ENCODE results near the gene GDF3. TPM values are rescaled to one million over a fixed set of nuclear protein-coding genes. Genes with fewer than 3 reads are reported as not detected.

The GDF3 gene
- total and polyA plus RNA-seq, 7 experiments from 2014 or later, result not detected

- DNase-seq (no peak), ATAC-seq (no peak)
- no peak overlapping the region for H3K27ac Mint-ChIP-seq
- Histone ChIP-seq H3K27ac (ENCODE audit: low read depth, low read length) (no peak overlapping the region), H3K9me3 (ENCODE audit: control insufficient read depth in 2 of 3, low read length in 3 of 3) (no peaks in the 10 kb centered on the region), H3K27me3 (ENCODE audit: control insufficient read depth in 2 of 2, insufficient read depth in 2 of 2, low read length in 2 of 2) (no peaks in the 10 kb centered on the region), H3K4me1 (ENCODE audit: control insufficient read depth in 2 of 2, insufficient read depth in 2 of 2, low read length in 2 of 2) (no peaks in the 10 kb centered on the region), H3K36me3 (ENCODE audit: control insufficient read depth in 2 of 3, insufficient read depth in 3 of 3, low read length in 3 of 3) (no peaks in the 10 kb centered on the region), H3K4me3 (ENCODE audit: low read length) (no peak overlapping the region)
- no peak overlapping the region for H3K4me3 Mint-ChIP-seq
- CTCF ChIA-PET, result no interaction called here
- H3K36me3 Mint-ChIP-seq, result no peaks in the 10 kb centered on the region
- H3K27me3 Mint-ChIP-seq, result peaks cover 8 to 22% (median 11%) of the 10 kb centered on the region in 5 donors
- intact Hi-C loops (cut with micrococcal nuclease), result no loop called here
- POLR2A ChIA-PET, result interaction anchor here (0.6 kb wide), 1 partner anchor 264 kb away, joined by 3 read pairs; no protein-coding TSS in a partner anchor
- H3K9me3 Mint-ChIP-seq, result peaks cover 0 to 5% (median 0%) of the 10 kb centered on the region in 11 donors
- H3K4me1 Mint-ChIP-seq, result no peaks in the 10 kb centered on the region
These were observed 20.8 kb upstream of the GDF3 start for GRCh38 chr12:7716381-7716780.

- intact Hi-C loops (cut with micrococcal nuclease), result no loop called here
- H3K4me1 Mint-ChIP-seq, result no peaks in the 10 kb centered on the region
- H3K36me3 Mint-ChIP-seq, result no peaks in the 10 kb centered on the region
- peaks cover 0 to 11% (median 6%) of the 10 kb centered on the region in 5 donors for H3K27me3 Mint-ChIP-seq
- peaks cover 0 to 5% (median 0%) of the 10 kb centered on the region in 11 donors for H3K9me3 Mint-ChIP-seq
- CTCF ChIA-PET, result no interaction called here
- no peak overlapping the region for H3K4me3 ChIP-seq (ENCODE audit: low read length)
- no peak for DNase-seq
- H3K9me3 ChIP-seq (ENCODE audit: control insufficient read depth in 2 of 3, low read length in 3 of 3), result no peaks in the 10 kb centered on the region
- H3K27me3 ChIP-seq (ENCODE audit: control insufficient read depth in 2 of 2, insufficient read depth in 2 of 2, low read length in 2 of 2), result no peaks in the 10 kb centered on the region
- no peak overlapping the region for H3K27ac Mint-ChIP-seq
- H3K4me1 ChIP-seq (ENCODE audit: control insufficient read depth in 2 of 2, insufficient read depth in 2 of 2, low read length in 2 of 2), result no peaks in the 10 kb centered on the region
- no peak overlapping the region for H3K27ac ChIP-seq (ENCODE audit: low read depth, low read length)
- no peak for ATAC-seq
- no peaks in the 10 kb centered on the region for H3K36me3 ChIP-seq (ENCODE audit: control insufficient read depth in 2 of 3, insufficient read depth in 3 of 3, low read length in 3 of 3)
- no peak overlapping the region for H3K4me3 Mint-ChIP-seq
- POLR2A ChIA-PET, result no interaction called here
These were observed 17.4 kb upstream of the GDF3 start for GRCh38 chr12:7712841-7713442.

GRCh38 chr12:7711133-7711532 lies 15.6 kb upstream of the GDF3 start, which contains the start of gene DPPA3:
Gene DPPA3 (plus strand): TSS chr12:7711433. CDS start chr12:7711571, 138 bp downstream.
- DNase-seq (no peak), ATAC-seq (no peak)
- H3K4me1 ChIP-seq (ENCODE audit: control insufficient read depth in 2 of 2, insufficient read depth in 2 of 2, low read length in 2 of 2), result no peaks in the 10 kb centered on the region
- H3K27me3 ChIP-seq (ENCODE audit: control insufficient read depth in 2 of 2, insufficient read depth in 2 of 2, low read length in 2 of 2), result no peaks in the 10 kb centered on the region
- H3K27me3 Mint-ChIP-seq, result peaks cover 0 to 11% (median 5%) of the 10 kb centered on the region in 5 donors
- H3K9me3 ChIP-seq (ENCODE audit: control insufficient read depth in 2 of 3, low read length in 3 of 3), result no peaks in the 10 kb centered on the region
- no peaks in the 10 kb centered on the region for H3K36me3 Mint-ChIP-seq
- intact Hi-C loops (cut with micrococcal nuclease), result no loop called here
- ChIA-PET POLR2A (no interaction called here), CTCF (no interaction called here)
- H3K36me3 ChIP-seq (ENCODE audit: control insufficient read depth in 2 of 3, insufficient read depth in 3 of 3, low read length in 3 of 3), result no peaks in the 10 kb centered on the region
- no peak within 1 kb of the TSS for H3K27ac Mint-ChIP-seq
- no peak within 1 kb of the TSS for H3K4me3 ChIP-seq (ENCODE audit: low read length)
- no peaks in the 10 kb centered on the region for H3K4me1 Mint-ChIP-seq
- no peak within 1 kb of the TSS for H3K4me3 Mint-ChIP-seq
- H3K27ac ChIP-seq (ENCODE audit: low read depth, low read length), result no peak within 1 kb of the TSS
- peaks cover 0 to 5% (median 0%) of the 10 kb centered on the region in 11 donors for H3K9me3 Mint-ChIP-seq

- Histone ChIP-seq H3K27ac (ENCODE audit: low read depth, low read length) (no peak overlapping the region), H3K36me3 (ENCODE audit: control insufficient read depth in 2 of 3, insufficient read depth in 3 of 3, low read length in 3 of 3) (no peaks in the 10 kb centered on the region), H3K9me3 (ENCODE audit: control insufficient read depth in 2 of 3, low read length in 3 of 3) (no peaks in the 10 kb centered on the region), H3K4me1 (ENCODE audit: control insufficient read depth in 2 of 2, insufficient read depth in 2 of 2, low read length in 2 of 2) (no peaks in the 10 kb centered on the region), H3K4me3 (ENCODE audit: low read length) (no peak overlapping the region), H3K27me3 (ENCODE audit: control insufficient read depth in 2 of 2, insufficient read depth in 2 of 2, low read length in 2 of 2) (no peaks in the 10 kb centered on the region)
- no peak overlapping the region for H3K4me3 Mint-ChIP-seq
- ATAC-seq (no peak), DNase-seq (no peak)
- no peaks in the 10 kb centered on the region for H3K36me3 Mint-ChIP-seq
- H3K27ac Mint-ChIP-seq, result no peak overlapping the region
- ChIA-PET POLR2A (no interaction called here), CTCF (no interaction called here)
- peaks cover 0 to 9% (median 5%) of the 10 kb centered on the region in 5 donors for H3K27me3 Mint-ChIP-seq
- intact Hi-C loops (cut with micrococcal nuclease), result no loop called here
- no peaks in the 10 kb centered on the region for H3K4me1 Mint-ChIP-seq
- H3K9me3 Mint-ChIP-seq, result peaks cover 0 to 5% (median 0%) of the 10 kb centered on the region in 11 donors
These were observed 14.5 kb upstream of the GDF3 start for GRCh38 chr12:7709969-7710675.

- no peaks in the 10 kb centered on the region for H3K36me3 Mint-ChIP-seq
- ChIA-PET POLR2A (interaction anchor here (0.6 kb wide), 1 partner anchor 102 kb away, joined by 3 read pairs; no protein-coding TSS in a partner anchor), CTCF (no interaction called here)
- H3K4me3 Mint-ChIP-seq, result no peak overlapping the region
- H3K27ac ChIP-seq (ENCODE audit: low read depth, low read length), result no peak overlapping the region
- no peaks in the 10 kb centered on the region for H3K27me3 ChIP-seq (ENCODE audit: control insufficient read depth in 2 of 2, insufficient read depth in 2 of 2, low read length in 2 of 2)
- H3K4me1 ChIP-seq (ENCODE audit: control insufficient read depth in 2 of 2, insufficient read depth in 2 of 2, low read length in 2 of 2), result no peaks in the 10 kb centered on the region
- H3K36me3 ChIP-seq (ENCODE audit: control insufficient read depth in 2 of 3, insufficient read depth in 3 of 3, low read length in 3 of 3), result no peaks in the 10 kb centered on the region
- H3K27me3 Mint-ChIP-seq, result no peaks in the 10 kb centered on the region
- no peaks in the 10 kb centered on the region for H3K4me1 Mint-ChIP-seq
- intact Hi-C loops (cut with micrococcal nuclease), result no loop called here
- no peaks in the 10 kb centered on the region for H3K9me3 Mint-ChIP-seq
- no peak overlapping the region for H3K4me3 ChIP-seq (ENCODE audit: low read length)
- no peak overlapping the region for H3K27ac Mint-ChIP-seq
- no peak for DNase-seq
- no peak for ATAC-seq
- H3K9me3 ChIP-seq (ENCODE audit: control insufficient read depth in 2 of 3, low read length in 3 of 3), result no peaks in the 10 kb centered on the region
These were observed 10.3 kb upstream of the GDF3 start for GRCh38 chr12:7705846-7706245.

GRCh38 chr12:7695237-7695560 lies 376 bp downstream of the GDF3 start:
- CTCF ChIA-PET, result no interaction called here
- peaks cover 0 to 18% (median 13%) of the 10 kb centered on the region in 5 donors for H3K27me3 Mint-ChIP-seq
- no peaks in the 10 kb centered on the region for H3K36me3 Mint-ChIP-seq
- H3K27me3 ChIP-seq (ENCODE audit: control insufficient read depth in 2 of 2, insufficient read depth in 2 of 2, low read length in 2 of 2), result no peaks in the 10 kb centered on the region
- POLR2A ChIA-PET, result no interaction called here
- DNase-seq (no peak), ATAC-seq (no peak)
- no peak overlapping the region for H3K27ac Mint-ChIP-seq
- no peaks in the 10 kb centered on the region for H3K36me3 ChIP-seq (ENCODE audit: control insufficient read depth in 2 of 3, insufficient read depth in 3 of 3, low read length in 3 of 3)
- H3K4me1 ChIP-seq (ENCODE audit: control insufficient read depth in 2 of 2, insufficient read depth in 2 of 2, low read length in 2 of 2), result no peaks in the 10 kb centered on the region
- intact Hi-C loops (cut with micrococcal nuclease), result no loop called here
- peak overlapping the region in 4 of 10 donors; percentile 8 to 38 (median 11) for H3K4me3 Mint-ChIP-seq
- H3K9me3 ChIP-seq (ENCODE audit: control insufficient read depth in 2 of 3, low read length in 3 of 3), result no peaks in the 10 kb centered on the region
- H3K4me1 Mint-ChIP-seq, result peaks cover 0 to 15% (median 12%) of the 10 kb centered on the region in 7 donors
- H3K9me3 Mint-ChIP-seq, result no peaks in the 10 kb centered on the region
- H3K4me3 ChIP-seq (ENCODE audit: low read length), result no peak overlapping the region
- H3K27ac ChIP-seq (ENCODE audit: low read depth, low read length), result no peak overlapping the region
